ENCODE results near the gene ATP11A.

The ATP11A gene

DNA sequence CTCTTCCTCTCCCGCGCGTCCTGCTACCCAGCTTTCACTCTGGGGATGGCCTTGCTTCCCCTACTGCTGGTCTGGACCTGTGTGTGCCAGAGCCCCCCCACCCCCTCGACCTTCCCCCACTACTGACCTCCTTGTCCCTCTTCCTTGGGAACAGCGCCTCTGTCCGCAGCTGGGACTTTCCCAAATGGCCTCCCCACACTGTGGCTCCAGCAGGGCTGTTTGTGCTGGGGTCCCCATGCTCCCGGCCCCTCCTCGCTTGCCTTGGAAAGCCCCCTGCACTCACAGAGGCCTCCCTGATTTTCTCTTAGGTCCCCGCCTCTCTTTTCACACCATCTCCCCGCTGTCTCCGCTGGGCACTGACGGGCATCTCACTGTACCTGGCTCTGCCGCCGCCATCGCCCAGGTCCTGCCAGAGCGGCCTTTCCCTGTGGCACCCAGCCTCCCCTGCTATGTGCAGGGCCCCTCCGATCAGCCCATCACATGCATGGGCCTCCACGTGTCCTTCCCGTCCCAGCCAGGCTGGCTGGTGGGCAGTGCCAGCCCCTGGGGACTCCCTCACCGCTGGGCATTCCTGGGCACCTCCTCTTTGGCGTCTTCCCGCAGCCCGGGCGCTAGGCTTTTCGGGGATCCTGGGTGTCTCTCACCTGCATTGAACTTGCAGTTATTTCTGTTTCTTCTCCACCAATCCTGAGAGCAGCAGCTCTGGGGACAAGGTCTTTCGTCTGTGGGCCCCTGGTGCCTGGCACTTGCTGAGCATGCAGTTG lies 118.7 kb downstream of the ATP11A start:
- 91 to 92% methylated on average over 26 of the region's 26 CpGs for WGBS, 2 experiments
- H3K27me3 ChIP-seq (ENCODE audit: control insufficient read depth, insufficient read depth, low read length, poor library complexity, severe bottlenecking), result no peaks in the 10 kb centered on the region
- H3K27ac ChIP-seq (ENCODE audit: insufficient read depth, low read depth, low read length, poor library complexity, severe bottlenecking), result no peak overlapping the region
- no peaks in the 10 kb centered on the region for H3K9me3 ChIP-seq (ENCODE audit: control insufficient read depth, low read length)
- H3K4me1 ChIP-seq (ENCODE audit: control insufficient read depth, insufficient read depth, low read length), result no peaks in the 10 kb centered on the region
- H3K36me3 ChIP-seq (ENCODE audit: control insufficient read depth, insufficient read depth, low read length), result peaks cover 9% of the 10 kb centered on the region
- no peak overlapping the region for H3K4me3 ChIP-seq (ENCODE audit: insufficient read depth, low read depth, low read length)

DNA sequence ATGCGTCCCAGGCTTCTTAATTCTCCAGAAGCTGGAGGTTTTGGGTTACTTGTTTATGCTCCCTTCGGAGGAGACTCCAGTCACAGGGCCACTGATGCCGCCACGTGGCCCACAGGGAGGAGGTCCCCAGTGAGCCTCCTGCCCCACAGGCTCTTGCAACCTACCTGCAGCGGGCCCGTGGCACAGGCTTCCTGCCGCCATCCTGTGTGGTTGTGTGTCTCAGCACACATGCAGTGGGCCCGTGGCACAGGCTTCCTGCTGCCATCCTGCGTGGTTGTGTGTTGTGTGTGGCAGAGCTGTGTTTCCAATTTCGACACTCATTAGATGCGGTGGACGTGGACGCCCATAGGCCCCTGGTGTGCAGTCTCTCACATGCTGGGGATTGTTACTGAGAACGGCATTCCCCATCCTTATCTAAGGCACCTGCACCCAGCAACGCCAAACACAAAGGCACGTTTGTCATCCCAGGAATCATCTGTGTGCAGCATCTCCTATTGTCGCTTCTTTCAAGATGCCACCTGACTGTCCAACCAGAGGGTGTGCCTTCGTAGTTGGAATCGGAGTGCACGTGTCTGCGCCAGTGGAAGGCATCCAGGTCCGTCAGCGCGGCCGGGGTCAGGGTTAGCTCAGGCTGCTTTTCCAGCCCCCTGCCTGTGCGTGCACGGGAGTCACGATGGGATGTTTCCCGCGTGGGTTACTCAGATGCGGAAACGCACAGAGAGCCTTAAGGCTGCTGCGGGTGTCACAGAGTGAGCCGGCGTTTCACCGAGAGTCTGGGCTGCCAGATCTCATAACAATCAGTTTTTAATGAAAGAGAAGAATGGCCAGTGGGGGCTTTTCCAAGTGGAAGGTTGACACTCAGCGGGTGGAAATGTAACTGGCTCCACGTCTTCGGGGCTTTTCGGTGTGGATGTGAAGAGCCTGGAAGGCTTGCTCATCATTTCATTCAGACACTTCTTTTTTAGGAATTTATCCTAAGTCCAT lies 119.8 kb downstream of the ATP11A start:
- no peaks in the 10 kb centered on the region for H3K9me3 ChIP-seq (ENCODE audit: control insufficient read depth, low read length)
- H3K27me3 ChIP-seq (ENCODE audit: control insufficient read depth, insufficient read depth, low read length, poor library complexity, severe bottlenecking), result no peaks in the 10 kb centered on the region
- H3K27ac ChIP-seq (ENCODE audit: insufficient read depth, low read depth, low read length, poor library complexity, severe bottlenecking), result no peak overlapping the region
- H3K4me3 ChIP-seq (ENCODE audit: insufficient read depth, low read depth, low read length), result no peak overlapping the region
- peaks cover 9% of the 10 kb centered on the region for H3K36me3 ChIP-seq (ENCODE audit: control insufficient read depth, insufficient read depth, low read length)
- no peaks in the 10 kb centered on the region for H3K4me1 ChIP-seq (ENCODE audit: control insufficient read depth, insufficient read depth, low read length)
- WGBS, 2 experiments, result 95 to 96% methylated on average over 40 of the region's 40 CpGs

- Histone ChIP-seq H3K4me3 (ENCODE audit: insufficient read depth, low read depth, low read length) (no peak overlapping the region), H3K27me3 (ENCODE audit: control insufficient read depth, insufficient read depth, low read length, poor library complexity, severe bottlenecking) (no peaks in the 10 kb centered on the region), H3K9me3 (ENCODE audit: control insufficient read depth, low read length) (no peaks in the 10 kb centered on the region), H3K4me1 (ENCODE audit: control insufficient read depth, insufficient read depth, low read length) (no peaks in the 10 kb centered on the region), H3K36me3 (ENCODE audit: control insufficient read depth, insufficient read depth, low read length) (peaks cover 9% of the 10 kb centered on the region), H3K27ac (ENCODE audit: insufficient read depth, low read depth, low read length, poor library complexity, severe bottlenecking) (no peak overlapping the region)
- WGBS, 2 experiments, result 91 to 92% methylated on average over 13 to 14 of the region's 14 CpGs
Measured at GRCh38 chr13:112810608-112811007, 120.8 kb downstream of the ATP11A start.

- Histone ChIP-seq H3K27me3 (ENCODE audit: control insufficient read depth, insufficient read depth, low read length, poor library complexity, severe bottlenecking) (no peaks in the 10 kb centered on the region), H3K4me3 (ENCODE audit: insufficient read depth, low read depth, low read length) (no peak overlapping the region), H3K4me1 (ENCODE audit: control insufficient read depth, insufficient read depth, low read length) (no peaks in the 10 kb centered on the region), H3K27ac (ENCODE audit: insufficient read depth, low read depth, low read length, poor library complexity, severe bottlenecking) (no peak overlapping the region), H3K9me3 (ENCODE audit: control insufficient read depth, low read length) (no peaks in the 10 kb centered on the region), H3K36me3 (ENCODE audit: control insufficient read depth, insufficient read depth, low read length) (peaks cover 16% of the 10 kb centered on the region)
- 94 to 95% methylated on average over 17 of the region's 17 CpGs for WGBS, 2 experiments
Measured at GRCh38 chr13:112812306-112813055, 122.6 kb downstream of the ATP11A start.

GRCh38 chr13:112813552-112813951 lies 123.7 kb downstream of the ATP11A start:
- no peaks in the 10 kb centered on the region for H3K27me3 ChIP-seq (ENCODE audit: control insufficient read depth, insufficient read depth, low read length, poor library complexity, severe bottlenecking)
- peaks cover 25% of the 10 kb centered on the region for H3K36me3 ChIP-seq (ENCODE audit: control insufficient read depth, insufficient read depth, low read length)
- H3K9me3 ChIP-seq (ENCODE audit: control insufficient read depth, low read length), result no peaks in the 10 kb centered on the region
- H3K4me1 ChIP-seq (ENCODE audit: control insufficient read depth, insufficient read depth, low read length), result no peaks in the 10 kb centered on the region
- WGBS, 2 experiments, result 88 to 90% methylated on average over 8 of the region's 8 CpGs
- H3K27ac ChIP-seq (ENCODE audit: insufficient read depth, low read depth, low read length, poor library complexity, severe bottlenecking), result no peak overlapping the region
- H3K4me3 ChIP-seq (ENCODE audit: insufficient read depth, low read depth, low read length), result no peak overlapping the region

DNA sequence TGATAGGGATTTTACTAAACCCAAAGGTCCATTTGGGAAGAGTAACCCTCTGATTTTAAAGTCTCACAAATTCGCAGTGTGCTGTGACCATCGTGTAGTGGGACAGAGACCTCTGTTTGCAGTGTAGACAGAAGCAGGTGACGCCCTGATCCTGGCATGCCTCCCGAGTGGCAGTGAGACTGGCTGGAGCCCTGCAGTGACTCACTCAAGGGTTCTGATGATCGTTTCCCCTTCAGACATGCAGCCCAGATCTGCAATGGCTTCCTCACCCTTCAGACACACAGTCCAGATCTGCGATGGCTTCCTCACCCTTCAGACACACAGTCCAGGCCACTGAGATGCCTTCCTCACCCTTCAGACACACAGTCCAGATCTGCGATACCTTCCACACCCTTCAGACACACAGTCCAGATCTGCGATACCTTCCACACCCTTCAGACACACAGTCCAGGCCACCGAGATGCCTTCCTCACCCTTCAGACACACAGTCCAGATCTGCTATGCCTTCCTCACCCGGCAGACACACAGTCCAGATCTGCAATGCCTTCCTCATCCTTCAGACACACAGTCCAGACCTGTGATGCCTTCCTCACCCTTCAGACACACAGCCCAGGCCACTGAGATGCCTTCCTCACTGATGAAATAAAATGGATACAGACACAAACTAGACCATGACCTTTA lies 125.2 kb downstream of the ATP11A start:
- no peak overlapping the region for H3K27ac ChIP-seq (ENCODE audit: insufficient read depth, low read depth, low read length, poor library complexity, severe bottlenecking)
- no peaks in the 10 kb centered on the region for H3K27me3 ChIP-seq (ENCODE audit: control insufficient read depth, insufficient read depth, low read length, poor library complexity, severe bottlenecking)
- no peaks in the 10 kb centered on the region for H3K9me3 ChIP-seq (ENCODE audit: control insufficient read depth, low read length)
- peaks cover 31% of the 10 kb centered on the region for H3K36me3 ChIP-seq (ENCODE audit: control insufficient read depth, insufficient read depth, low read length)
- WGBS, 2 experiments, result 94 to 96% methylated on average over 10 of the region's 10 CpGs
- no peaks in the 10 kb centered on the region for H3K4me1 ChIP-seq (ENCODE audit: control insufficient read depth, insufficient read depth, low read length)
- H3K4me3 ChIP-seq (ENCODE audit: insufficient read depth, low read depth, low read length), result no peak overlapping the region

- no peaks in the 10 kb centered on the region for H3K27me3 ChIP-seq (ENCODE audit: control insufficient read depth, insufficient read depth, low read length, poor library complexity, severe bottlenecking)
- no peaks in the 10 kb centered on the region for H3K9me3 ChIP-seq (ENCODE audit: control insufficient read depth, low read length)
- no peak overlapping the region for H3K4me3 ChIP-seq (ENCODE audit: insufficient read depth, low read depth, low read length)
- no peaks in the 10 kb centered on the region for H3K4me1 ChIP-seq (ENCODE audit: control insufficient read depth, insufficient read depth, low read length)
- peaks cover 31% of the 10 kb centered on the region for H3K36me3 ChIP-seq (ENCODE audit: control insufficient read depth, insufficient read depth, low read length)
- WGBS, 2 experiments, result 96% methylated on average over 13 of the region's 13 CpGs
- no peak overlapping the region for H3K27ac ChIP-seq (ENCODE audit: insufficient read depth, low read depth, low read length, poor library complexity, severe bottlenecking)
Measured at GRCh38 chr13:112815871-112816270, 126.0 kb downstream of the ATP11A start.

- H3K27ac ChIP-seq (ENCODE audit: insufficient read depth, low read depth, low read length, poor library complexity, severe bottlenecking), result no peak overlapping the region
- no peak overlapping the region for H3K4me3 ChIP-seq (ENCODE audit: insufficient read depth, low read depth, low read length)
- no peaks in the 10 kb centered on the region for H3K27me3 ChIP-seq (ENCODE audit: control insufficient read depth, insufficient read depth, low read length, poor library complexity, severe bottlenecking)
- no peaks in the 10 kb centered on the region for H3K4me1 ChIP-seq (ENCODE audit: control insufficient read depth, insufficient read depth, low read length)
- peaks cover 21% of the 10 kb centered on the region for H3K36me3 ChIP-seq (ENCODE audit: control insufficient read depth, insufficient read depth, low read length)
- no peaks in the 10 kb centered on the region for H3K9me3 ChIP-seq (ENCODE audit: control insufficient read depth, low read length)
- WGBS, 2 experiments, result 96 to 97% methylated on average over 38 of the region's 38 CpGs
Measured at GRCh38 chr13:112818040-112818697, 128.3 kb downstream of the ATP11A start.

DNA sequence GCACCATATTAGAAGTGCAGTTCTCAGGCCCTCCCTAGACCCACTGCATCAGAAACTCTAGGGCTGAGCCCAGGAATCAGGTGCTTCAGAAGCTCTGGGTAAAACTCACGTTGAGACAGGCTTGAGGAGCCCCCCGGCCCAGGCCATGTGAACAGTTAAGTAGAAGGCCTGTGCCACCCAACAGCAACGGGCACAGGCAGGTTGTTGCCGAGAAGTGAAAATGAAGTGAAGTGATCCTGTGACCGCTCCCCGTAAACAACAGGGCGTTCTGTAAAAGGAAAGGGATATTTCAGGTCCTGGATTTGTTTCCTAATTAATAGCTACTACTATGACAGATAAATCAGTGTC lies 128.8 kb downstream of the ATP11A start:
- 96 to 97% methylated on average over 7 of the region's 7 CpGs for WGBS, 2 experiments
- Histone ChIP-seq H3K27ac (ENCODE audit: insufficient read depth, low read depth, low read length, poor library complexity, severe bottlenecking) (no peak overlapping the region), H3K36me3 (ENCODE audit: control insufficient read depth, insufficient read depth, low read length) (peaks cover 21% of the 10 kb centered on the region), H3K27me3 (ENCODE audit: control insufficient read depth, insufficient read depth, low read length, poor library complexity, severe bottlenecking) (no peaks in the 10 kb centered on the region), H3K4me1 (ENCODE audit: control insufficient read depth, insufficient read depth, low read length) (no peaks in the 10 kb centered on the region), H3K9me3 (ENCODE audit: control insufficient read depth, low read length) (no peaks in the 10 kb centered on the region), H3K4me3 (ENCODE audit: insufficient read depth, low read depth, low read length) (no peak overlapping the region)
